ENCODE data around the gene ENPP6.
"Not testable (repeated sequence)": the region's sequence is repeated elsewhere in the genome, so short reads cannot be mapped to it uniquely, and the experiment has no call there.

Gene ENPP6

GRCh38 chr4:184053434-184053833, 164.2 kb downstream of the ENPP6 start:
- no peak for TF ChIP-seq CTCF (IDR thresholded peaks at IDR 0.05; ENCODE audit: insufficient read depth, low read depth, low read length, missing control alignments)
- DNase-seq (ENCODE audit: low read depth), result no peak
- no peak overlapping the region for H3K4me3 ChIP-seq (ENCODE audit: low read depth, low read length)

- no peak for TF ChIP-seq CTCF (IDR thresholded peaks at IDR 0.05; ENCODE audit: insufficient read depth, low read depth, low read length, missing control alignments)
- no peak overlapping the region for H3K4me3 ChIP-seq (ENCODE audit: low read depth, low read length)
- DNase-seq (ENCODE audit: low read depth), result no peak
Observed at GRCh38 chr4:184052616-184053015, 165.1 kb downstream of the ENPP6 start.

GRCh38 chr4:184051262-184051661, 166.4 kb downstream of the ENPP6 start:
- H3K4me3 ChIP-seq (ENCODE audit: low read depth, low read length); DNase-seq (ENCODE audit: low read depth): not testable (repeated sequence)

GRCh38 chr4:184046148-184046547, 171.5 kb downstream of the ENPP6 start:
- H3K4me3 ChIP-seq (ENCODE audit: low read depth, low read length), result no peak overlapping the region
- no peak for TF ChIP-seq CTCF (IDR thresholded peaks at IDR 0.05; ENCODE audit: insufficient read depth, low read depth, low read length, missing control alignments)
- no peak for DNase-seq (ENCODE audit: low read depth)

GRCh38 chr4:184041156-184041555, 176.5 kb downstream of the ENPP6 start:
- no peak overlapping the region for H3K4me3 ChIP-seq (ENCODE audit: low read depth, low read length)
- no peak for TF ChIP-seq CTCF (IDR thresholded peaks at IDR 0.05; ENCODE audit: insufficient read depth, low read depth, low read length, missing control alignments)
- DNase-seq (ENCODE audit: low read depth), result no peak

GRCh38 chr4:184039963-184040383, 177.7 kb downstream of the ENPP6 start:
- no peak overlapping the region for H3K4me3 ChIP-seq (ENCODE audit: low read depth, low read length)
- TF ChIP-seq CTCF (IDR thresholded peaks at IDR 0.05; ENCODE audit: insufficient read depth, low read depth, low read length, missing control alignments), result no peak
- no peak for DNase-seq (ENCODE audit: low read depth)
